GM13976 (cell line): ENCODE results near the gene CHAT.

Experiments
- DNase-seq: peaks from one replicate; pipeline ENCODE4 v3.0.0; 2012; ENCODE audit warnings: low spot score
- in situ Hi-C: fragments of 300-500 bp; cut with MboI; formaldehyde crosslinking; loops from one replicate; pipeline ENCODE4 v1.12.0; 2022; ENCODE audit warnings: low sequenced_read_pairs, mixed read lengths, inconsistent platforms; ENCODE audit not compliant: unreplicated experiment
- TF ChIP-seq, protein P1 (sequence below): IDR thresholded peaks from 2 replicates; pipeline ENCODE4 v1.5.1; 2012; ENCODE audit warnings: borderline replicate concordance, mild to moderate bottlenecking; ENCODE audit not compliant: insufficient read depth; ENCODE audit errors: extremely low read depth, missing control alignments, control extremely low read depth

Gene CHAT

DNA sequence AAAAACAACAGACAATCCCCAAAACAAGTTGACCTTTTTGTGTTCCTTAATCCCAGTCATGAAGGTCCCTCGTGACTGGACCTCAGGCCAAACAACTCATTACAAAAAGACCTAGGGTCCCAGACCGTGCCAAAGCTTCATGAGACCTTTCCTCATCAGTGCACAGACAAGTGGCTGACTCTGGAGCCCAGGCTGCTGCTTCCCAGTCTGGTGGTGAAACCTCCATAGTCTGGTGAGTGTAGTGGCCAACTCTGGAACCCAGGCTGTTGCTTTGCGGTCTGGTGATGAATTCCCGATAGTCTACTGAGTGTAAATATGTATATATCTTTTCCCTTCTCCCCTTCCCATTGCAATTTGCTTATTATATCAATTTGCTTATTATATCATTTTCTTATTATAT is 25.9 kb upstream of the CHAT start:
- TF ChIP-seq, protein P1, sequence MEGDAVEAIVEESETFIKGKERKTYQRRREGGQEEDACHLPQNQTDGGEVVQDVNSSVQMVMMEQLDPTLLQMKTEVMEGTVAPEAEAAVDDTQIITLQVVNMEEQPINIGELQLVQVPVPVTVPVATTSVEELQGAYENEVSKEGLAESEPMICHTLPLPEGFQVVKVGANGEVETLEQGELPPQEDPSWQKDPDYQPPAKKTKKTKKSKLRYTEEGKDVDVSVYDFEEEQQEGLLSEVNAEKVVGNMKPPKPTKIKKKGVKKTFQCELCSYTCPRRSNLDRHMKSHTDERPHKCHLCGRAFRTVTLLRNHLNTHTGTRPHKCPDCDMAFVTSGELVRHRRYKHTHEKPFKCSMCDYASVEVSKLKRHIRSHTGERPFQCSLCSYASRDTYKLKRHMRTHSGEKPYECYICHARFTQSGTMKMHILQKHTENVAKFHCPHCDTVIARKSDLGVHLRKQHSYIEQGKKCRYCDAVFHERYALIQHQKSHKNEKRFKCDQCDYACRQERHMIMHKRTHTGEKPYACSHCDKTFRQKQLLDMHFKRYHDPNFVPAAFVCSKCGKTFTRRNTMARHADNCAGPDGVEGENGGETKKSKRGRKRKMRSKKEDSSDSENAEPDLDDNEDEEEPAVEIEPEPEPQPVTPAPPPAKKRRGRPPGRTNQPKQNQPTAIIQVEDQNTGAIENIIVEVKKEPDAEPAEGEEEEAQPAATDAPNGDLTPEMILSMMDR, result no peak
- in situ Hi-C loops, result loop anchor here (25.0 kb wide), 1 partner anchor 649 kb away; no protein-coding TSS in a partner anchor
- DNase-seq, result no peak

DNA sequence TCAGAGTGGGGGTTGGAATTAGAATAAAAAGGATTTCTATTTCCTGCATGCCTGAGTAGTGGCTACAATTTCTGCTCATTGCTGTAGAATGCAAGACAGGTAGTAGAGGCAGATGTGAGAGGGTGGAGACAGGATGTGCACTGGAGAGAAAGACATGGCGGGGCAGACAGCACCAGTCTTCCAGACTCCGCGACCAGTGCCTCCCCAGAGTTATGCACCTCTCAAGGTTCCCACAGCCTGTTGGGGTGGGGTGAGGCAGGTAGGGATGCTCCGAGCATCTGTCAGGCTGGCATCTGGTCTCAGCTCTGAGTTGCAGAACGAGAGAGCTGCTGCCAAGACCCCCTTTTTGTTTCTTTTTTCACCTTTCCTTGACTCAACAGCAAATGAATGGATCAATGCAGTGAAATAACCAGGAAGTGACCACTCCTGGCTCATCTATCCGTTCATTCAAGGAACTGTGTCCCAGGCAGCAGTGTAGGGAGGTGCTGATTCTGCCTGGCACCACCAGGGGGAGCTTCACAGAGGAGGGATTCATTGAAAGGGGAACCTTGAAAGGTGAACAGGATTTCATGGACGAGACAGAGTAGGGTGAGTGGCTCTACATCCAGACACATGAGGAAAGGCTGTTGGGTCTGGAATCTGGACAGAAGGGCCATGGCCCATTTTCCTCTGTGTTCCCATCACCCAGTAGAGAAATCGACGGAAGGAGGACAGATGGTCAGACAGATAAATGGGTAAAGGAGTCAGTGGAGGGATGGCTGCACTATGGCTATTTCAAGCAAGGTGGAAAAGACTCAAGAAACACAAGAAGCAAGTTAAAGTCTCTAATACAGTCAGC is 20.9 kb upstream of the CHAT start:
- TF ChIP-seq, protein P1, result peak; percentile 87
- DNase-seq, result peak; percentile 82
- in situ Hi-C loops, result loop anchor here (25.0 kb wide), 1 partner anchor 644 kb away; no protein-coding TSS in a partner anchor

DNA sequence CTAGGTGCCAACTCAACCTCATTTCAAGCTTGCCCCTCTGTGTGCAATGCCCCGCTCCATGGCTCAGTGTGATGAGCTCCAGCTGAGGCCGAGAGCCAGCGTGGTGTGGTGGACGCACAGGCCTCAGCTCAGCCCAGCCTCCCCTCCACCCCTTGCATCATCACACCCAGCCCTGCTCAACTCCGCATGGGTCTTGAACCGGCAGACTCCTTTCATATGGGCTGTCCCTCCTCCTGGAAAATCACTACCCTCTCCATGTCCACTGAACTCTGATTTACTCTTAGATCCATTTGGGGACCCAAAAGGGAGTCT is 20.3 kb upstream of the CHAT start:
- TF ChIP-seq, protein P1, result no peak
- in situ Hi-C loops, result loop anchor here (25.0 kb wide), 1 partner anchor 644 kb away; no protein-coding TSS in a partner anchor
- no peak for DNase-seq

DNA sequence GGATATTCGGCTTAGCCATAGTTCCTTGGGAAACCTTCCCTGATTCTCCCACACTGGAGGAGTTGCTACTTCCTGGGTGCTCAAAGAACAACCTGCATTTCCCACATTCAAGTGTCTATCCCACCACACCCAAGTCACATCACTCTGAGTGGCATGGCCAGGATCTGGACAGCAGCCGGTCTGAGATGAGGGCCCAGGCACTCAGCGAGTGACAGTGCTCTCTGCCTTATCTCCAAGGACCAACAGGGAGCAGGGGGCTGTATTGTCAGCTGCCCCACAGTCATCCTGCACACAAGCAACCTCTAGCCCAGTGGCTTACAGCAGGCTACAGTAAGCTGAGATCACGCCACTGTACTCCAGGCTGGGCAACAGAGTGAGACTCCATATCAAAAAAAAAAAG is 19.8 kb upstream of the CHAT start:
- DNase-seq, result no peak
- in situ Hi-C loops, result loop anchor here (25.0 kb wide), 1 partner anchor 643 kb away; no protein-coding TSS in a partner anchor
- TF ChIP-seq, protein P1, result no peak

DNA sequence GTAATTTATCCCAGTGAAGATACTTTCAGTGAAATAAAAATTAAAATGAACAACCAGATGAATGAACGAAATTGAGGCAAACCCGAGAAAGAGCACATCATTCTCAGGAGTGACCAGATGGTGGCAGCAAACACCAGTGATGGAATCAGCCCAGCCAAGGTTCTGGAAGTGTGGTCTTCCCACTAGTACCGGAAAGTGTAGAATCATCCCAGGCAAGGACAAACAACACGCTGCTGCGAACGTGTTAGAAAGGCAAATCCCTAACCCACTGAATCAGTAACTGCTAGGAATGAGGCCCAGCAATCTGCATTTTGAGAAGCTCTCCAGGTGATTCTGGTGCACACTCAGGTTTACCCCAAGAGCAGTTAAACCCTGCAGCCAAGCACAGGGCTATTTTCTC is 19.2 kb upstream of the CHAT start:
- TF ChIP-seq, protein P1, result peak; percentile 81
- peak; percentile 77 for DNase-seq
- in situ Hi-C loops, result loop anchor here (25.0 kb wide), 1 partner anchor 643 kb away; no protein-coding TSS in a partner anchor

DNA sequence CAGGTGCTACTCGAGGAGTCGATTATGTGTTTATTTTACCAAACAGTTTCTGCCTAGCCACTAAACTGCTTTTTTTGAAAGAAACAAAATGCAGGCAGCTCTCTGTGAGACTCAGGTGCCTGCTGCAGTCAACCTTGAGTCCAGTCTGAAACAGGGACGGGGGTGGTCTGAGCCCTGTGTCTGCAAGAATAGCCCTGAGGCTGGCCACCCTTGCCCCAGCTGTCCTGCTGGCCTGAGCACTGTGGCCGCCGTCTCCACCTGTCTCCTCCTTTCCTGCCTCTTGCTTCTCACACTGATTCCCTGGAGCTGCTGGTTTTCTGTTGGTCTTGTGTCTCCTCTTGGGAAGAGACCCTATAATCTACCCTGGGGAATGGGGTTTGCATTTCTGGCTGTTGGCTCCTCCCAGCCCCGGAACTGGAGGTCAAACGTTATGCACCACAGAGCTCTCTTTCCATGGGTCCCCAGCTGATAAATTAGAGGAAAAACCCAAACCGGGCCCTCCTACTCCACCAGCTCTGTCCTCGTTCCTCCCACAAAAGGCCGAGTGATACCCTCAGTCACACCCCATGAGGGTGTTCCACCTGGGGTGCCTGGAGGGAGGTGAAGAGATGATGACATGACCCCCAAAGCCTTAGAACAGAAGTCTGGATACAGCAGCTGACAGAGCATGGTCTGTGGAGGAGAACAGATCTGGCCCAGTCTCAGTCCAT is 18.7 kb upstream of the CHAT start:
- TF ChIP-seq, protein P1, result no peak
- DNase-seq, result no peak
- in situ Hi-C loops, result loop anchor here (25.0 kb wide), 1 partner anchor 642 kb away; no protein-coding TSS in a partner anchor
